ENCODE data around the gene TMEM101.
"Not testable (repeated sequence)": the region's sequence is repeated elsewhere in the genome, so short reads cannot be mapped to it uniquely, and the experiment has no call there.

The TMEM101 gene

DNA sequence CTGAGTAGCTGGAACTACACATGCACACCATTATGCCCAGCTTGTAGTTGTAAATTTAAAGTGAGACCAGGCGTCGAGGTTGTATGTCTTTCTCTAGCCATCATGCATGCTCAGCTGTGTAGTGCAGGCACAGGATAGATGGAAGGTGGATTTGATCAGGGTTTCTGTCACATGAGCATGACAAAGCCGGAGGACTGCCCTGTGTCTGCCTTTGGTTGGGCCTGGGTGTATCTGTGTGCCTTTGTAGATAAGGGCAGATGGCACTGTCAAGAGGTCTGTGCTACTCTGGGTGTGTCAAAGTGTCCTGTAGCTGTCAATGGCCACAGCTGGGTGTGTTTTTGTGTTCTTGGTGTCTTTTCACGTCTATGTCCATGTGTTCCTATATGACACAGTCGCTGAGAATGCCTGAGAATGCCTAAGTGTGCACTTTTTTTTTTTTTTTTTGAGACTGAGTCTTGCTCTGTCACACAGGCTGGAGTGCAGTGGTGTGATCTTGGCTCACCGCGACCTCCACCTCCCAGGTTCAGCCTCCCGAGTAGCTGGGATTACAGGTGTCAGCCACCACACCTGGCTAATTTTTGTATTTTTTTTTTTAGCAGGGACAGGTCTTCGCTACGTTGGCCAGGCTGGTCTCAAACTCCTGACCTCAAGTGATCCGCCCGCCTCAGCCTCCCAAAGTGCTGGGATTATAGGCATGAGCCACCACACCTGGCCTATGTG is 14.5 kb downstream of the TMEM101 start:
- no peak for DNase-seq (ENCODE audit: low spot score)

DNA sequence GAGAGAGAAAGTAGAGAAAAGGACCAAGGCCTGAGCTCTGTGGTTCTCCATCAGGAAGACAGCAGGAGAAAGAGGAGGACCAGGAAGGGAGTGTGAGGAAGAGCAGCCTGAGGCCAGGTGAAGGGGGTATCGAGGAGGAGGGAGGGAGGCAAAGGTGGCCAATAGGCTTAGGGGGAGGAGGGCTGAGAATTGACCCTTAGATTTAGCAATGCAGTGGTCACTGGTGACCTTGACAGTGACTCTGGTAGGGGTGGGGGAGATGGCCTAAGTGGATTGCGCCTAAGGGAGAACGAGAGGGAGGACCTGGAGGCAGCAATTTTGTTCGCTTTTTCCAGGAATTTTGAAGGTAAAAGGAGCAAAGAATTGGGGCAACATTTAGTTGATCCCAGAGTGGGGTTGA is 15.7 kb downstream of the TMEM101 start:
- DNase-seq (ENCODE audit: low spot score): no peak

- DNase-seq (ENCODE audit: low spot score): no peak
These were observed 16.2 kb downstream of the TMEM101 start for GRCh38 chr17:43998552-43998951.

GRCh38 chr17:43997180-43997579 is 17.6 kb downstream of the TMEM101 start:
- DNase-seq (ENCODE audit: low spot score): not testable (repeated sequence)

GRCh38 chr17:43995150-43995471 is 19.7 kb downstream of the TMEM101 start:
- DNase-seq (ENCODE audit: low spot score): no peak

- peak; percentile 64 for DNase-seq (ENCODE audit: low spot score)
These were observed 20.3 kb downstream of the TMEM101 start for GRCh38 chr17:43994272-43995149.

GRCh38 chr17:43992641-43993040 is 22.1 kb downstream of the TMEM101 start:
- DNase-seq (ENCODE audit: low spot score): no peak

DNA sequence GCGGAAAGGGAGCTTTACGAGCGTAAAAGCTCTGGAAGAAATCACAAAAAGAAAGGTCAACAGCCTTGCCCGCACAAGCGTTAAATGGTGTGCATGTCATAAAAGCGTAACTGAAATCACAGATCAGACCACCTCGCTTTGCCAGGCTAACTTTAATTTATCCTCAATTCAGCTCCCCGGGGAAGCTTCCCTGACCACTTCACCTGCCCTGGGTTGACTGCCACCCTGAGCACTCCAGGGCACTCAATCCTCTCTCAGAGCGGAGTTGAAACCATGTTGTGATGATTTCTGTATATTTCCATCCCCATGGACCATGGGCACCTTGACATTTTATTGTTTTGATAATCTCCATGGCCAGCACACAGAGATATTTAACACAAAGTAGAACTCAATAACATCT is 26.5 kb downstream of the TMEM101 start:
- DNase-seq (ENCODE audit: low spot score): no peak

- DNase-seq (ENCODE audit: low spot score): no peak
These were observed 27.4 kb downstream of the TMEM101 start for GRCh38 chr17:43987131-43988021.

GRCh38 chr17:43986225-43986981 is 28.4 kb downstream of the TMEM101 start:
- DNase-seq (ENCODE audit: low spot score): no peak

DNA sequence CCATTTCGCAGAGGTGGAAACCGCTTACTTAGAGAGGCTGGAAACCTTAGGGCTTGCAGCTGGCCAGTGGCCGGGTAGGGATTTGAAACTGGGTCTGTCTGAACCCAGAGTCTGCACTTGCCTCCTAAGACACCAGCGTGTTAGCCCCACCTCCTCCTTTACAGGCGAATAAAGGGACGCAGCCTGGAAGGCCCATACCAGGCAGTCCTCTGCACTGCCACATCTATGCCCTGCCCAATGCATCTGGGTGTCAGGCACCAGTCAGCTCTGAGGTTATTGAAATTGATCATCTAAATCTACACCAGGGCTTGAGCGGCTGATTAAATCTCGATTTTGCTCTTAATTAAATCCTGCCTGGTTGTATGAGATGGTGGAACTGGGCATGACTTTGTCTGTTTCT is 30.2 kb downstream of the TMEM101 start:
- no peak for DNase-seq (ENCODE audit: low spot score)

DNA sequence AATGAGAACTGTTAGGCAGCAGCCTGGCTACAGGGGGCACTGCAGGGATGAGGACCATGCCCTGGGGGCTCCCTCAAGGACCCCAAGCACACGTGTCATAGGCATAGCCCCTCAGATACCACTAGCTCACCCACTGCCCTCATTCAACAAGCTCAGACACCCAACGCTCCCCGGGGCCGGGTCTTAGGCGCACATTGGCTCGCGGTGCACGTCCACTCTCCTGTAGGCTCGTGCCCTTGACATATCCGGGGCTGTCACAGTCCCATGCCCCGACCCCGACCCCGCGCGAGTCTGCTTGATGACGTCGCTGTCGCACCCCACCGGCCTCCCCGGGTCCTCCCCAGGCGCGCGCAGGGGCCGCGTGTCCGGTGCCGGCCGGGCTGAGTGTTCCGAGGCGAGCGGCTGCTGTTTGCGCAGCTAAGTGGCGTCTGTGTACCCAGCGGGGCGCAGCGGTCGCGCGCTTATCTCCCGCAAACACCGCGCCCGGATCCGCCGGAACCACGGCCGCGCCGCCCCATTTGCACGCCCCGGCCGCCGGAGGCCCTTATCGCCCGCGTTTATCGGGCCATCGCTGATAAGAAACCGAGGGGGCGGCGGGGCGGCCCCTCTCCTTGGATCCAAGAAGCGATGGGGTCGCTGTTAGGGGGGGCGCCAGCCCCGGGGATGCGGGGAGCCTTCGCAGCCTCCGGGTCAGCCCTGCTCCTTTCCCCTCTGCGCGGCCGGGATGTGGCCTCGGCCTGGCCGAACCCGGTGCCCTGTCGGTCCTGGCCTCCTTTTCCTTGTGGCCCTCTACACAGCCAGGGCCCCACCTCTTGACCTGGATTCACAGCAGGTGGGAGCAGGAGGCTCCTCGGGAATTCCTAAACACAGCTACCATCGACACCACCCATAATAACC is 31.0 kb downstream of the TMEM101 start:
- DNase-seq (ENCODE audit: low spot score): no peak

DNA sequence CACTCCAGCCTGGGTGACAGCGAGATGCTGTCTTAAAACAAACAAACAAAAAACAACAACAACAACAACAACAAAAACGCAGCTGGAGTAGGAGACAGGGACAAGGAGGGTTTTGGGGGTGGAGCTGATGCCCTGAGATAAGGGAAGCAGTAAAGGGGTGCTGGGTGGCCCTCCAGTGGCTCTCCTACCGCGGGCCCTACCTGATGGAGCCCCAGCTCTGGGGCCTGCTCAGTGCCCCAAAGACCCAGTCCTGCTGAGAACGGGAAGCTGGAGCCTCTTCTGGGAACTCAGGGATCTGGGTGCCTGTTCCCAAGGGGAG is 31.6 kb downstream of the TMEM101 start:
- DNase-seq (ENCODE audit: low spot score): no peak

- no peak for DNase-seq (ENCODE audit: low spot score)
These were observed 32.6 kb downstream of the TMEM101 start for GRCh38 chr17:43982171-43982570.

DNA sequence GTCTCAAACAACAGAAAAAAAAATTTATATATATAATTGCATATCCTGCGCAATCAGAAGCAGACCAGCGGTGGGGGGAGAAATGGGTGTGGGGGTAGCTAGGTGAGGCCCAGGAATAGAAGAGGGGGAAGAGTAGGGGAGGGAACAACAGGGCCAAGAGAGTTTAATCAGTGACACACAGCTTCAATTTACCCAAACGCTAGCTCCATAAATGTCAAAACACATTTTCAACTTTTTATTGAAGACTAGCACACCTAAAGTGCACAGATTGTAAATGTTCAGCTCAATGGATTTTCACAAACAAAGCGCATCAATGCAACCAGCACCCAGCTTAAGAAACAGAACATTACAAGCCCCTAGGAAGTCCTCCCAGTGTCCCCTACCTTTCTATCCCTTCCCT is 35.1 kb downstream of the TMEM101 start:
- DNase-seq (ENCODE audit: low spot score): no peak

- DNase-seq (ENCODE audit: low spot score): no peak
These were observed 35.8 kb downstream of the TMEM101 start for GRCh38 chr17:43979011-43979410.

GRCh38 chr17:43978078-43978477 is 36.7 kb downstream of the TMEM101 start:
- no peak for DNase-seq (ENCODE audit: low spot score)

- DNase-seq (ENCODE audit: low spot score): no peak
These were observed 37.6 kb downstream of the TMEM101 start for GRCh38 chr17:43976963-43977837.

DNA sequence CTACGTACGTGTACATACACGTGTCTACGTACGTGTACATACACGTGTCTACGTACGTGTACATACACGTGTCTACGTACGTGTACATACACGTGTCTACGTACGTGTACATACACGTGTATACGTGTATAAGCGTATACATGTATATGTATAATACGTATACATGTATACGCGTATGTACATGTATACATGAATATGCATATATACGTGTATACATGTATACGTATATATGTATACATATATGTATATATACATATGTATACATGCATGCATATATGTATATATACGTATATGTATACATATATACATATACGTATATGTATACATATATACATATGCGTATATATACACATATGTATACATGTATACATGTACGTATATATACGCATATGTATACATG is 38.9 kb downstream of the TMEM101 start:
- DNase-seq (ENCODE audit: low spot score): no peak
